Measurements from ENCODE around the gene GPRIN1.
"Not testable (repeated sequence)": the region's sequence is repeated elsewhere in the genome, so short reads cannot be mapped to it uniquely, and the experiment has no call there.

The GPRIN1 gene

GRCh38 chr5:176557846-176558245, 52.1 kb downstream of the GPRIN1 start:
- Histone ChIP-seq H3K9me2 (replicated peaks; ENCODE audit: insufficient read depth, low read length) (no peaks in the 10 kb centered on the region), H3F3A (ENCODE audit: insufficient read depth) (no peaks in the 10 kb centered on the region), H2AFZ (ENCODE audit: low read depth, low read length, severe bottlenecking) (no peak overlapping the region), H4K20me1 (ENCODE audit: low read depth, low read length) (no peaks in the 10 kb centered on the region), H3K4me2 (ENCODE audit: low read depth, low read length, poor library complexity, severe bottlenecking) (no peak overlapping the region), H3K9me3 (ENCODE audit: insufficient read depth, low read length) (no peaks in the 10 kb centered on the region), H3K9ac (ENCODE audit: low read length) (no peak overlapping the region), H3K27me3 (ENCODE audit: low read length) (no peaks in the 10 kb centered on the region), H3K27ac (ENCODE audit: low read depth, low read length) (no peak overlapping the region), H3K4me3 (ENCODE audit: insufficient read depth, low read length, poor library complexity, severe bottlenecking) (no peak overlapping the region), H3K36me3 (ENCODE audit: low read length) (no peaks in the 10 kb centered on the region), H3K79me2 (ENCODE audit: insufficient read depth, low read length) (no peaks in the 10 kb centered on the region)
- TF ChIP-seq CTCF (IDR thresholded peaks at IDR 0.05; ENCODE audit: insufficient read depth, low read length, poor library complexity, severe bottlenecking) (no peak), EZH2phosphoT487 (conservative IDR thresholded peaks at IDR 0.05; ENCODE audit: low read length) (no peak)

- Histone ChIP-seq H3F3A (ENCODE audit: insufficient read depth) (no peaks in the 10 kb centered on the region), H3K4me3 (ENCODE audit: insufficient read depth, low read length, poor library complexity, severe bottlenecking) (no peak overlapping the region), H3K27me3 (ENCODE audit: low read length) (no peaks in the 10 kb centered on the region), H4K20me1 (ENCODE audit: low read depth, low read length) (no peaks in the 10 kb centered on the region), H3K9ac (ENCODE audit: low read length) (no peak overlapping the region), H3K79me2 (ENCODE audit: insufficient read depth, low read length) (no peaks in the 10 kb centered on the region), H3K27ac (ENCODE audit: low read depth, low read length) (no peak overlapping the region), H3K4me2 (ENCODE audit: low read depth, low read length, poor library complexity, severe bottlenecking) (no peak overlapping the region), H3K9me3 (ENCODE audit: insufficient read depth, low read length) (no peaks in the 10 kb centered on the region), H2AFZ (ENCODE audit: low read depth, low read length, severe bottlenecking) (no peak overlapping the region), H3K36me3 (ENCODE audit: low read length) (no peaks in the 10 kb centered on the region), H3K9me2 (replicated peaks; ENCODE audit: insufficient read depth, low read length) (no peaks in the 10 kb centered on the region)
- TF ChIP-seq CTCF (IDR thresholded peaks at IDR 0.05; ENCODE audit: insufficient read depth, low read length, poor library complexity, severe bottlenecking) (no peak), EZH2phosphoT487 (conservative IDR thresholded peaks at IDR 0.05; ENCODE audit: low read length) (no peak)
Measured at GRCh38 chr5:176553260-176554085, 56.5 kb downstream of the GPRIN1 start.

GRCh38 chr5:176552332-176552869, 57.6 kb downstream of the GPRIN1 start:
- Histone ChIP-seq H3K9ac (ENCODE audit: low read length) (no peak overlapping the region), H3K9me2 (replicated peaks; ENCODE audit: insufficient read depth, low read length) (no peaks in the 10 kb centered on the region), H3K4me3 (ENCODE audit: insufficient read depth, low read length, poor library complexity, severe bottlenecking) (no peak overlapping the region), H3K9me3 (ENCODE audit: insufficient read depth, low read length) (no peaks in the 10 kb centered on the region), H4K20me1 (ENCODE audit: low read depth, low read length) (no peaks in the 10 kb centered on the region), H3K27ac (ENCODE audit: low read depth, low read length) (no peak overlapping the region), H3K36me3 (ENCODE audit: low read length) (no peaks in the 10 kb centered on the region), H2AFZ (ENCODE audit: low read depth, low read length, severe bottlenecking) (no peak overlapping the region), H3K79me2 (ENCODE audit: insufficient read depth, low read length) (no peaks in the 10 kb centered on the region), H3F3A (ENCODE audit: insufficient read depth) (no peaks in the 10 kb centered on the region), H3K4me2 (ENCODE audit: low read depth, low read length, poor library complexity, severe bottlenecking) (no peak overlapping the region), H3K27me3 (ENCODE audit: low read length) (no peaks in the 10 kb centered on the region)
- TF ChIP-seq CTCF (IDR thresholded peaks at IDR 0.05; ENCODE audit: insufficient read depth, low read length, poor library complexity, severe bottlenecking) (no peak), EZH2phosphoT487 (conservative IDR thresholded peaks at IDR 0.05; ENCODE audit: low read length) (no peak)

- H3F3A ChIP-seq (ENCODE audit: insufficient read depth); H4K20me1 ChIP-seq (ENCODE audit: low read depth, low read length); H3K4me3 ChIP-seq (ENCODE audit: insufficient read depth, low read length, poor library complexity, severe bottlenecking); H3K9me2 ChIP-seq (replicated peaks; ENCODE audit: insufficient read depth, low read length); H3K36me3 ChIP-seq (ENCODE audit: low read length); H3K4me2 ChIP-seq (ENCODE audit: low read depth, low read length, poor library complexity, severe bottlenecking); H2AFZ ChIP-seq (ENCODE audit: low read depth, low read length, severe bottlenecking); H3K9me3 ChIP-seq (ENCODE audit: insufficient read depth, low read length); H3K27ac ChIP-seq (ENCODE audit: low read depth, low read length); H3K27me3 ChIP-seq (ENCODE audit: low read length); H3K9ac ChIP-seq (ENCODE audit: low read length); H3K79me2 ChIP-seq (ENCODE audit: insufficient read depth, low read length): not testable (repeated sequence)
Measured at GRCh38 chr5:176550937-176551336, 59.0 kb downstream of the GPRIN1 start.

Data from SU-DHL-6 (cell line).